Activated CD4-positive, alpha-beta T cell treated with anti-CD3 and anti-CD28 coated beads, Interleukin-2, amount 10 ng/mL, durations not matched to agents 7 days and 5 days (primary cell): ENCODE data around the gene ZNHIT2. TPM values are rescaled to one million over a fixed set of nuclear protein-coding genes. Genes with fewer than 3 reads are reported as not detected.
"Not testable (repeated sequence)": the region's sequence is repeated elsewhere in the genome, so short reads cannot be mapped to it uniquely, and the experiment has no call there.

Experiments
- CTCF ChIA-PET: fragments of 350-600 bp; sonication (Branson Sonifier 250); formaldehyde crosslinking; loops from one replicate; lab custom pipeline; 2021; ENCODE audit warnings: antibody characterized with exemption; lab: Charles Lee
- POLR2A ChIA-PET: fragments of 350-600 bp; sonication (Branson Sonifier 250); formaldehyde crosslinking; loops from one replicate; lab custom pipeline; 2021; ENCODE audit warnings: antibody characterized with exemption; lab: Charles Lee
- DNase-seq: peaks from one replicate; pipeline ENCODE4 v3.0.0-alpha.2; 2020
- H3K27ac Mint-ChIP-seq: one replicate; pipeline ENCODE4 v1.8.0; 2021; ENCODE audit warnings: mild to moderate bottlenecking, moderate library complexity, mixed read lengths
- H3K27me3 Mint-ChIP-seq: one replicate; pipeline ENCODE4 v1.8.0; 2021; ENCODE audit warnings: mixed read lengths
- H3K36me3 Mint-ChIP-seq: one replicate; pipeline ENCODE4 v1.8.0; 2021; ENCODE audit warnings: low read depth, mixed read lengths
- H3K4me1 Mint-ChIP-seq: one replicate; pipeline ENCODE4 v1.8.0; 2021; ENCODE audit warnings: mixed read lengths
- H3K4me3 Mint-ChIP-seq: one replicate; pipeline ENCODE4 v1.8.0; 2021; ENCODE audit warnings: mild to moderate bottlenecking, moderate library complexity, mixed read lengths
- H3K9me3 Mint-ChIP-seq: one replicate; pipeline ENCODE4 v1.8.0; 2021; ENCODE audit warnings: mixed read lengths
- total RNA-seq, 2 experiments: library from RNA; stranded (reverse); gene quantifications; one replicate each; pipeline ENCODE4 v1.2.3, GENCODE V29; 2021

The ZNHIT2 gene
- total RNA-seq, 2 experiments from 2014 or later, result 8.6 to 9.9 TPM

- peaks cover 41% of the 10 kb centered on the region for H3K36me3 Mint-ChIP-seq
- H3K4me3 Mint-ChIP-seq, result no peak overlapping the region
- no peaks in the 10 kb centered on the region for H3K27me3 Mint-ChIP-seq
- H3K4me1 Mint-ChIP-seq, result peaks cover 24% of the 10 kb centered on the region
- DNase-seq, result no peak
- POLR2A ChIA-PET, result no interaction called here
- no peaks in the 10 kb centered on the region for H3K9me3 Mint-ChIP-seq
- CTCF ChIA-PET, result interaction anchor here (1.5 to 1.7 kb wide), 2 partner anchors 13 to 15 kb away, joined by 4 read pairs; partner anchors contain the start of gene TM7SF2
- H3K27ac Mint-ChIP-seq, result no peak overlapping the region
Observed at GRCh38 chr11:65125197-65126056, 7.9 kb upstream of the ZNHIT2 start.

GRCh38 chr11:65124480-65125196, 7.1 kb upstream of the ZNHIT2 start:
- no peak for DNase-seq
- no peaks in the 10 kb centered on the region for H3K27me3 Mint-ChIP-seq
- no peak overlapping the region for H3K27ac Mint-ChIP-seq
- H3K4me3 Mint-ChIP-seq, result peak overlapping the region; percentile 33
- peaks cover 32% of the 10 kb centered on the region for H3K4me1 Mint-ChIP-seq
- CTCF ChIA-PET, result interaction anchor here (1.0 to 1.7 kb wide), 3 partner anchors 12 to 14 kb away, joined by 4 read pairs; partner anchors contain the start of gene TM7SF2
- no peaks in the 10 kb centered on the region for H3K9me3 Mint-ChIP-seq
- POLR2A ChIA-PET, result no interaction called here
- peaks cover 46% of the 10 kb centered on the region for H3K36me3 Mint-ChIP-seq

GRCh38 chr11:65121865-65122696, 4.6 kb upstream of the ZNHIT2 start, which contains the start of the genes FAU and MRPL49:
TSS of gene FAU (minus strand) at chr11:65122134. CDS start at chr11:65121813, 321 bp downstream.
TSS of gene MRPL49 (plus strand) at chr11:65122321. CDS start at chr11:65122347, 26 bp downstream.
- peaks cover 44% of the 10 kb centered on the region for H3K4me1 Mint-ChIP-seq
- H3K27ac Mint-ChIP-seq, result peak within 1 kb of the TSS; percentile 99
- peaks cover 58% of the 10 kb centered on the region for H3K36me3 Mint-ChIP-seq
- H3K4me3 Mint-ChIP-seq, result peak within 1 kb of the TSS; percentile 98
- CTCF ChIA-PET, result interaction anchor here (0.7 to 2.2 kb wide), 15 partner anchors 9 to 394 kb away, joined by 3 to 8 read pairs (median 4); partner anchors contain the start of genes ARL2 and CAPN1
- no peaks in the 10 kb centered on the region for H3K27me3 Mint-ChIP-seq
- no peaks in the 10 kb centered on the region for H3K9me3 Mint-ChIP-seq
- DNase-seq, result peak; percentile 100
- POLR2A ChIA-PET, result interaction anchor here (0.6 to 1.0 kb wide), 6 partner anchors 10 to 648 kb away, joined by 3 to 5 read pairs (median 3); partner anchors contain the start of gene SYVN1

- no peaks in the 10 kb centered on the region for H3K9me3 Mint-ChIP-seq
- peak overlapping the region; percentile 99 for H3K27ac Mint-ChIP-seq
- CTCF ChIA-PET, result interaction anchor here (0.8 to 2.2 kb wide), 13 partner anchors 8 to 342 kb away, joined by 3 to 8 read pairs (median 4); partner anchors contain the start of genes ARL2 and CAPN1
Observed at GRCh38 chr11:65121447-65121864, 4.0 kb upstream of the ZNHIT2 start.

GRCh38 chr11:65120831-65121230, 3.3 kb upstream of the ZNHIT2 start:
- Mint-ChIP-seq H3K27ac (peak overlapping the region; percentile 99), H3K27me3 (no peaks in the 10 kb centered on the region), H3K4me3 (peak overlapping the region; percentile 98), H3K36me3 (peaks cover 49% of the 10 kb centered on the region), H3K9me3 (no peaks in the 10 kb centered on the region), H3K4me1 (peaks cover 54% of the 10 kb centered on the region)
- no peak for DNase-seq
- ChIA-PET POLR2A (no interaction called here), CTCF (interaction anchor here (0.8 to 2.2 kb wide), 3 partner anchors 11 to 22 kb away, joined by 3 to 6 read pairs (median 4); no protein-coding TSS in a partner anchor)

More at GRCh38 chr11:65121447-65121864, 4.0 kb upstream of the ZNHIT2 start:
- DNase-seq, result peak; percentile 40
- H3K4me3 Mint-ChIP-seq, result peak overlapping the region; percentile 98
- no peaks in the 10 kb centered on the region for H3K27me3 Mint-ChIP-seq
- peaks cover 53% of the 10 kb centered on the region for H3K36me3 Mint-ChIP-seq
- POLR2A ChIA-PET, result interaction anchor here (0.6 to 1.0 kb wide), 5 partner anchors 10 to 600 kb away, joined by 3 to 5 read pairs (median 3); partner anchors contain the start of gene SYVN1
- H3K4me1 Mint-ChIP-seq, result peaks cover 47% of the 10 kb centered on the region

- no peak for DNase-seq
- no peaks in the 10 kb centered on the region for H3K9me3 Mint-ChIP-seq
- CTCF ChIA-PET, result interaction anchor here (1.4 kb wide), 1 partner anchor 9 kb away, joined by 4 read pairs; no protein-coding TSS in a partner anchor
- H3K27ac Mint-ChIP-seq, result peak overlapping the region; percentile 99
- POLR2A ChIA-PET, result no interaction called here
- H3K4me3 Mint-ChIP-seq, result no peak overlapping the region
- peaks cover 60% of the 10 kb centered on the region for H3K4me1 Mint-ChIP-seq
- H3K27me3 Mint-ChIP-seq, result no peaks in the 10 kb centered on the region
- peaks cover 46% of the 10 kb centered on the region for H3K36me3 Mint-ChIP-seq
Observed at GRCh38 chr11:65119670-65119995, 2.1 kb upstream of the ZNHIT2 start.

- CTCF ChIA-PET, result interaction anchor here (0.6 to 2.5 kb wide), 7 partner anchors 10 to 110 kb away, joined by 3 to 8 read pairs (median 4); partner anchors contain the start of genes CAPN1, SAC3D1 and SNX15
- H3K9me3 Mint-ChIP-seq, DNase-seq, H3K4me3 Mint-ChIP-seq, H3K27me3 Mint-ChIP-seq, POLR2A ChIA-PET: not testable (repeated sequence)
- peak overlapping the region; percentile 99 for H3K27ac Mint-ChIP-seq
- peaks cover 42% of the 10 kb centered on the region for H3K36me3 Mint-ChIP-seq
- peaks cover 59% of the 10 kb centered on the region for H3K4me1 Mint-ChIP-seq
Observed at GRCh38 chr11:65118891-65119669, 1.6 kb upstream of the ZNHIT2 start.

- POLR2A ChIA-PET, result interaction anchor here (0.6 to 1.1 kb wide), 2 partner anchors 144 to 531 kb away, joined by 3 read pairs; partner anchors contain the start of gene POLA2
- peak overlapping the region; percentile 87 for H3K4me3 Mint-ChIP-seq
- H3K4me1 Mint-ChIP-seq, result peaks cover 65% of the 10 kb centered on the region
- H3K9me3 Mint-ChIP-seq, result no peaks in the 10 kb centered on the region
- H3K36me3 Mint-ChIP-seq, result peaks cover 40% of the 10 kb centered on the region
- no peaks in the 10 kb centered on the region for H3K27me3 Mint-ChIP-seq
- CTCF ChIA-PET, result interaction anchor here (0.6 to 2.5 kb wide), 18 partner anchors 9 to 484 kb away, joined by 3 to 12 read pairs (median 4); partner anchors contain the start of genes ARL2, CAPN1, CDCA5 and MAJIN
- no peak for DNase-seq
- peak overlapping the region; percentile 96 for H3K27ac Mint-ChIP-seq
Observed at GRCh38 chr11:65118097-65118837, 766 bp upstream of the ZNHIT2 start.

- POLR2A ChIA-PET, result interaction anchor here (1.1 kb wide), 1 partner anchor 145 kb away, joined by 3 read pairs; the partner anchor contains the start of gene POLA2
- peak; percentile 71 for DNase-seq
- Mint-ChIP-seq H3K27ac (peak overlapping the region; percentile 96), H3K4me3 (peak overlapping the region; percentile 87), H3K36me3 (peaks cover 32% of the 10 kb centered on the region), H3K27me3 (no peaks in the 10 kb centered on the region), H3K4me1 (peaks cover 65% of the 10 kb centered on the region), H3K9me3 (no peaks in the 10 kb centered on the region)
- CTCF ChIA-PET, result interaction anchor here (0.5 to 2.5 kb wide), 23 partner anchors 8 to 428 kb away, joined by 3 to 12 read pairs (median 4); partner anchors contain the start of genes ARL2, CAPN1, DPF2 and VPS51
Observed at GRCh38 chr11:65116370-65117205, 913 bp downstream of the ZNHIT2 start.
